Adrenal gland (tissue), 12 donors: ENCODE measurements around the gene CD300H. TPM values are rescaled to one million over a fixed set of nuclear protein-coding genes. Genes with fewer than 3 reads are reported as not detected.

Source experiments
- DNase-seq, 7 donors: peaks; one replicate each; pipeline ENCODE4 v3.0.0-alpha.2; 2019 to 2020
- H3K27ac ChIP-seq, 5 donors: fragments of 200-600 bp; sonication (generic) in 4 of 5; 1 replicate in 3 of 5; 2 replicates in 2 of 5; pipeline versions ENCODE4 v1.5.1 to v1.8.0; 2016 to 2020; ENCODE audit warnings: mild to moderate bottlenecking in 1 of 5
- H3K27me3 ChIP-seq: fragments of 200-600 bp; 2 replicates; pipeline ENCODE4 v1.8.0; 2021
- H3K36me3 ChIP-seq, 2 donors: fragments of 200-600 bp; replicated peaks in 1 of 2; 1 replicate in 1 of 2; 2 replicates in 1 of 2; pipeline versions ENCODE4 v1.5.1 to v1.8.0; 2018 to 2022
- H3K4me1 ChIP-seq, 2 donors: fragments of 200-600 bp; replicated peaks in 1 of 2; 1 replicate in 1 of 2; 2 replicates in 1 of 2; pipeline versions ENCODE4 v1.5.1 to v1.8.0; 2018 to 2021
- H3K4me3 ChIP-seq, 4 donors: fragments of 200-600 bp; sonication (generic) in 3 of 4; one replicate each; pipeline ENCODE4 v1.5.1; 2016 to 2018
- H3K9me3 ChIP-seq, 3 donors: fragments of 200-600 bp; sonication (generic) in 1 of 3; replicated peaks in 1 of 3; 1 replicate in 2 of 3; 2 replicates in 1 of 3; pipeline versions ENCODE4 v1.5.1 to v1.8.0; 2016 to 2021
- CTCF ChIP-seq, 6 experiments: fragments of 450-650 bp in 4 of 6; fragments of 200-600 bp in 2 of 6; sonication (generic) in 1 of 6; IDR thresholded peaks; 1 replicate in 5 of 6; 2 replicates in 1 of 6; pipeline versions ENCODE4 v1.5.1 to v1.8.0; 2016 to 2021; ENCODE audit warnings: antibody characterized with exemption in 6 of 6, mild to moderate bottlenecking in 2 of 6, moderate library complexity in 1 of 6
- POLR2A ChIP-seq, 2 donors: fragments of 450-650 bp; IDR thresholded peaks; one replicate each; pipeline ENCODE4 v1.6.1; 2017; ENCODE audit warnings: antibody characterized with exemption in 2 of 2, mild to moderate bottlenecking in 2 of 2, moderate library complexity in 1 of 2
- WGBS, 4 donors: extraction: QIAGEN DNeasy Blood & Tissue Kit in 2 of 4; methylation state at CpG; one replicate each; pipeline versions ENCODE4 v1.1.5 to v1.1.7; 2013 to 2017; 5-methylcytosine and 5-hydroxymethylcytosine counted together
- intact Hi-C, 2 donors: fragments of 100-400 bp; cut with DNase I; formaldehyde crosslinking; loops; one replicate each; pipeline versions ENCODE4 v1.14.1 to v1.15.0; 2022 to 2023
- polyA plus RNA-seq, 3 donors: library from polyadenylated mRNA; stranded (reverse); fragments of 200-250 nt in 2 of 3; fragments of 350-450 nt in 1 of 3; fragmentation: Illumina TruSeq in 1 of 3; extraction: RNeasy Lipid Tissue Mini Kit (QIAGEN cat#74804) in 1 of 3; gene quantifications; one replicate each; pipeline ENCODE4 v1.2.3, GENCODE V29; 2013 to 2014
- total RNA-seq, 9 donors: library from RNA; depleted of rRNA in 4 of 9; stranded (reverse); fragments of >200 nt in 4 of 9; fragments of 120-200 nt in 1 of 9; fragmentation: NEBNext Ultra II Directional in 1 of 9; extraction: Animal tissue kit (Norgen Biotek cat#: 25700) in 1 of 9; gene quantifications; one replicate each; pipeline versions ENCODE4 v1.1.0 to v1.2.4, GENCODE V29; 2013 to 2023
- donor health status: healthy with polysubstance abuse.
- donor health status: Bipolar disorder and iron deficiency.
- donor health status: DM: yes; HTN: yes; CAD: no.
- donor health status: DM: no; HTN: no; CAD: no.
- donor health status: DM: no; HTN: no; CAD: no.
- donor health status: DM: yes; HTN: yes; CAD: no.

Gene CD300H
- total and polyA plus RNA-seq, 12 donors = not detected

GRCh38 chr17:74604761-74605160 lies 37.5 kb upstream of the CD300H start:
- DNase-seq = no peak
- H3K27ac ChIP-seq = no peak overlapping the region

DNA sequence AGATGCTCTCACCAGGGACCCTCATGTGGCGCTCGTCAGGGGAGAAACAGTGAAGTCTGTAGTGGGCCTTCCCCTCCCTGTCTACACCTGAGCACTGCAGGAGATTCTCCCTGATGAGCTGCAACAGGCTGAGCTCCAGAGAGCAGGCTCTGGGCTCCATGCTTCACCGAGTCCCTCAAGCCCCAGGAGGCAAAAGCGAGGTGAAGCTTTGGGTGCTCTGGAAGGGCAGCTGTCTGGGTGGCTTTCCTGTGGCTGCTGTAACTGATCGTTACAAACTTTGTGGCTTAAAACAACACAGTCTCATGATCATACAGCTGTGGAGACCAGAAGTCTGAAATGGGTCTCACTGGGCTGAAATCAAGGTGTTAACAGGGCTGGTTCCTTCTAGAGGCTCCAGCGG lies 36.9 kb upstream of the CD300H start:
- Histone ChIP-seq H3K36me3 (no peaks in the 10 kb centered on the region), H3K27ac (no peak overlapping the region), H3K9me3 (no peaks in the 10 kb centered on the region), H3K4me1 (peaks cover 0 to 9% of the 10 kb centered on the region in 2 donors), H3K27me3 (peaks cover 4% of the 10 kb centered on the region), H3K4me3 (no peak overlapping the region)
- 84 to 88% (median 86%) methylated on average over 6 of the region's 6 CpGs for WGBS, 4 donors
- intact Hi-C loops = loop anchor here in 1 of 2 donors (10.0 kb wide), 1 partner anchor 229 kb away; no protein-coding TSS in a partner anchor
- DNase-seq = no peak
- TF ChIP-seq CTCF (IDR thresholded peaks at IDR 0.05) = no peak
- no peak for TF ChIP-seq POLR2A (IDR thresholded peaks at IDR 0.05)

More at GRCh38 chr17:74604761-74605160, 37.5 kb upstream of the CD300H start:
- TF ChIP-seq CTCF (IDR thresholded peaks at IDR 0.05) (no peak), POLR2A (IDR thresholded peaks at IDR 0.05) (no peak)
- peaks cover 4% of the 10 kb centered on the region for H3K27me3 ChIP-seq
- WGBS, 4 donors = 70 to 88% (median 79%) methylated on average over 10 of the region's 10 CpGs
- no peaks in the 10 kb centered on the region for H3K9me3 ChIP-seq
- intact Hi-C loops = loop anchor here in 1 of 2 donors (10.0 kb wide), 1 partner anchor 230 kb away; no protein-coding TSS in a partner anchor
- H3K36me3 ChIP-seq = no peaks in the 10 kb centered on the region
- H3K4me3 ChIP-seq = no peak overlapping the region
- peaks cover 0 to 9% of the 10 kb centered on the region in 2 donors for H3K4me1 ChIP-seq

DNA sequence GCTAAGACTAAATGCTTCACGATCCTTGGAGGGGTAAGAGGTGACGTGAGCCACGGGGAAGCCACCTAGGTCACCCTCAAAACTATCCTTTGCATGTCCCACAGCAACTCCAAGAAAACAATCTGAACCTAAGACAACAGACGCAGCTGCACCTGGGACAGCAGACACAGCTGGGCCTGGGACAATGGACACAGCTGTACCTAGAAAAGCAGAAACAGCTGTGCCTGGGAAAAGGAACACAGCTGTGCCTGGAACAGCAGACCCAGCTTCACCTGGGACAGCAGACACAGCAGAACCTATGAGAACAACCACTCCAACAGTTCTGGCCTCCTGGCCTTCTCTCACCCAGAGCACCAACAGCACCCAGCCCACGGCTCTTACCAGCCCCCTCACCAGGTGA lies 36.4 kb upstream of the CD300H start:
- H3K36me3 ChIP-seq = no peaks in the 10 kb centered on the region
- no peaks in the 10 kb centered on the region for H3K9me3 ChIP-seq
- TF ChIP-seq CTCF (IDR thresholded peaks at IDR 0.05) (no peak), POLR2A (IDR thresholded peaks at IDR 0.05) (no peak)
- H3K27me3 ChIP-seq = peaks cover 4% of the 10 kb centered on the region
- H3K4me1 ChIP-seq = peaks cover 0 to 9% of the 10 kb centered on the region in 2 donors
- WGBS, 4 donors = 70 to 87% (median 82%) methylated on average over 4 to 5 of the region's 5 CpGs
- DNase-seq = no peak
- no peak overlapping the region for H3K27ac ChIP-seq
- intact Hi-C loops = loop anchor here in 1 of 2 donors (10.0 kb wide), 1 partner anchor 229 kb away; no protein-coding TSS in a partner anchor
- no peak overlapping the region for H3K4me3 ChIP-seq

DNA sequence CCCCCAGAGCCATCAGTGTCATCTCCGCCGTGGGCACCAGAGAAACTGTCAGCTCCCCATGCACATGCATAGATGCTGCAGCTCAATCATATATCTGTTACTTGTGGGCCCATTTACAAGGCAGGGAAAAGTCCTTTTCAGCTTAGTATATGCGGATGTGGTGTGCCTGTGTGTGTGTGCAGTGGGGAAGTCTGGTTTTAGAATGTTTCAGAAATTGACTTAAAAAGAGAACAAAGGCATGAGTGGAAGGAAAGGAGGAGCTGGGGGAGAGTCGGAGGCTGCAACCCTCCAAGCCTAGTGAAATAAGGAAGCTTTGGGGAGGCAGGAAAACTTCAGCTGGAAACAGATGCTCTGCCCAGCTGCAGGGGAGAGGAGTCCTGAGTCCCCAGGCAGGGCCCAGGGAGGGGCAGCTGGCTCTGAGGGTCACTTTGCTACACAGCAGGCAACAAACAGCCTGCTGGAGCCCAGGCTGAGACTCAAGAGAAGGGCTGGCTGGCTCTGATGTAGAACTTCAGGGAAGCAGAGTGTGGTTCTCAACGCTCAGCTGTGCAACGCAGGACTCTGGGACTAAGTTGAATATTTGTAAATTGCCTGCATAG lies 35.8 kb upstream of the CD300H start:
- H3K9me3 ChIP-seq = no peaks in the 10 kb centered on the region
- no peak for DNase-seq
- H3K4me3 ChIP-seq = no peak overlapping the region
- intact Hi-C loops = loop anchor here in 1 of 2 donors (10.0 kb wide), 1 partner anchor 228 kb away; no protein-coding TSS in a partner anchor
- WGBS, 4 donors = 62 to 71% (median 67%) methylated on average over 6 of the region's 6 CpGs
- H3K36me3 ChIP-seq = no peaks in the 10 kb centered on the region
- H3K27ac ChIP-seq = no peak overlapping the region
- peaks cover 4% of the 10 kb centered on the region for H3K27me3 ChIP-seq
- H3K4me1 ChIP-seq = peaks cover 0 to 9% of the 10 kb centered on the region in 2 donors
- TF ChIP-seq CTCF (IDR thresholded peaks at IDR 0.05) (no peak), POLR2A (IDR thresholded peaks at IDR 0.05) (no peak)
